Measurements from ENCODE around the gene SAMD15. TPM values are rescaled to one million over a fixed set of nuclear protein-coding genes. Genes with fewer than 3 reads are reported as not detected.

SAMD15 gene
- total RNA-seq, 1 experiment from 2014 or later: 1.2 TPM

- ChIA-PET CTCF (no interaction called here), POLR2A (ENCODE audit: unreplicated experiment) (no interaction called here)
- Histone ChIP-seq H3K9ac (ENCODE audit: low read length) (no peak overlapping the region), H3K4me3 (ENCODE audit: low read length) (no peak overlapping the region), H4K20me1 (ENCODE audit: low read length) (no peaks in the 10 kb centered on the region), H3K79me2 (ENCODE audit: low read length) (no peaks in the 10 kb centered on the region), H3K4me1 (ENCODE audit: insufficient read depth, low read length) (no peaks in the 10 kb centered on the region), H3F3A (ENCODE audit: low read length, unreplicated experiment) (no peaks in the 10 kb centered on the region), H3K36me3 (ENCODE audit: low read depth, low read length) (no peaks in the 10 kb centered on the region; the same call in 1 of the 2 replicates), H3K27me3 (ENCODE audit: low read length) (no peaks in the 10 kb centered on the region), H3K4me2 (ENCODE audit: low read length) (no peak overlapping the region), H3K9me3 (ENCODE audit: low read length) (no peaks in the 10 kb centered on the region), H3K27ac (ENCODE audit: low read length) (no peak overlapping the region), H3K9me2 (replicated peaks; ENCODE audit: low read length) (no peaks in the 10 kb centered on the region), H2AFZ (ENCODE audit: low read length) (no peak overlapping the region)
- TF ChIP-seq EZH2 (IDR thresholded peaks at IDR 0.05; ENCODE audit: low read length, unreplicated experiment) (no peak), CTCF (conservative IDR thresholded peaks at IDR 0.05; ENCODE audit: low read depth, low read length) (no peak), EZH2phosphoT487 (IDR thresholded peaks at IDR 0.05; ENCODE audit: borderline replicate concordance, low read length) (no peak)
- DNase-seq (no peak), ATAC-seq (no peak)
- intact Hi-C loops (cut with micrococcal nuclease): no loop called here
- no TSS peak for BruUV-seq (replicated peaks)
These were observed 38.9 kb upstream of the SAMD15 start for GRCh38 chr14:77338302-77338701.

- Histone ChIP-seq H3F3A (ENCODE audit: low read length, unreplicated experiment) (no peaks in the 10 kb centered on the region), H3K4me1 (ENCODE audit: insufficient read depth, low read length) (no peaks in the 10 kb centered on the region), H3K4me2 (ENCODE audit: low read length) (no peak overlapping the region), H4K20me1 (ENCODE audit: low read length) (no peaks in the 10 kb centered on the region), H2AFZ (ENCODE audit: low read length) (no peak overlapping the region), H3K9ac (ENCODE audit: low read length) (no peak overlapping the region), H3K27ac (ENCODE audit: low read length) (no peak overlapping the region), H3K9me3 (ENCODE audit: low read length) (no peaks in the 10 kb centered on the region), H3K9me2 (replicated peaks; ENCODE audit: low read length) (no peaks in the 10 kb centered on the region), H3K27me3 (ENCODE audit: low read length) (no peaks in the 10 kb centered on the region), H3K79me2 (ENCODE audit: low read length) (no peaks in the 10 kb centered on the region), H3K4me3 (ENCODE audit: low read length) (no peak overlapping the region), H3K36me3 (ENCODE audit: low read depth, low read length) (no peaks in the 10 kb centered on the region; the same call in 1 of the 2 replicates)
- CTCF ChIA-PET: no interaction called here
- no peak for TF ChIP-seq CTCF (conservative IDR thresholded peaks at IDR 0.05; ENCODE audit: low read depth, low read length)
- no peak for TF ChIP-seq EZH2phosphoT487 (IDR thresholded peaks at IDR 0.05; ENCODE audit: borderline replicate concordance, low read length)
- no peak for TF ChIP-seq EZH2 (IDR thresholded peaks at IDR 0.05; ENCODE audit: low read length, unreplicated experiment)
- intact Hi-C loops (cut with micrococcal nuclease): no loop called here
- ATAC-seq (no peak), DNase-seq (peak; percentile 32)
- BruUV-seq (replicated peaks): no TSS peak
- POLR2A ChIA-PET (ENCODE audit: unreplicated experiment): no interaction called here
These were observed 37.8 kb upstream of the SAMD15 start for GRCh38 chr14:77339407-77339806.

- Histone ChIP-seq H3K4me1 (ENCODE audit: insufficient read depth, low read length) (no peaks in the 10 kb centered on the region), H3K4me3 (ENCODE audit: low read length) (no peak overlapping the region), H3K36me3 (ENCODE audit: low read depth, low read length) (no peaks in the 10 kb centered on the region; the same call in 1 of the 2 replicates), H3K27ac (ENCODE audit: low read length) (no peak overlapping the region), H3K27me3 (ENCODE audit: low read length) (no peaks in the 10 kb centered on the region), H3K9me2 (replicated peaks; ENCODE audit: low read length) (no peaks in the 10 kb centered on the region), H3F3A (ENCODE audit: low read length, unreplicated experiment) (no peaks in the 10 kb centered on the region), H3K4me2 (ENCODE audit: low read length) (no peak overlapping the region), H4K20me1 (ENCODE audit: low read length) (no peaks in the 10 kb centered on the region), H3K9me3 (ENCODE audit: low read length) (no peaks in the 10 kb centered on the region), H3K9ac (ENCODE audit: low read length) (no peak overlapping the region), H2AFZ (ENCODE audit: low read length) (no peak overlapping the region), H3K79me2 (ENCODE audit: low read length) (no peaks in the 10 kb centered on the region)
- ChIA-PET CTCF (no interaction called here), POLR2A (ENCODE audit: unreplicated experiment) (no interaction called here)
- BruUV-seq (replicated peaks): no TSS peak
- intact Hi-C loops (cut with micrococcal nuclease): no loop called here
- no peak for TF ChIP-seq EZH2 (IDR thresholded peaks at IDR 0.05; ENCODE audit: low read length, unreplicated experiment)
- no peak for TF ChIP-seq EZH2phosphoT487 (IDR thresholded peaks at IDR 0.05; ENCODE audit: borderline replicate concordance, low read length)
- TF ChIP-seq CTCF (conservative IDR thresholded peaks at IDR 0.05; ENCODE audit: low read depth, low read length): no peak
- ATAC-seq: no peak
- no peak for DNase-seq
These were observed 36.8 kb upstream of the SAMD15 start for GRCh38 chr14:77340389-77340788.
